MV-4-11 (cell line): ENCODE results near the gene DAGLA.

Experiments
- DNase-seq: peaks from one replicate; lab custom pipeline; 2025; lab: John Stamatoyannopoulos, UW

DAGLA gene

DNA sequence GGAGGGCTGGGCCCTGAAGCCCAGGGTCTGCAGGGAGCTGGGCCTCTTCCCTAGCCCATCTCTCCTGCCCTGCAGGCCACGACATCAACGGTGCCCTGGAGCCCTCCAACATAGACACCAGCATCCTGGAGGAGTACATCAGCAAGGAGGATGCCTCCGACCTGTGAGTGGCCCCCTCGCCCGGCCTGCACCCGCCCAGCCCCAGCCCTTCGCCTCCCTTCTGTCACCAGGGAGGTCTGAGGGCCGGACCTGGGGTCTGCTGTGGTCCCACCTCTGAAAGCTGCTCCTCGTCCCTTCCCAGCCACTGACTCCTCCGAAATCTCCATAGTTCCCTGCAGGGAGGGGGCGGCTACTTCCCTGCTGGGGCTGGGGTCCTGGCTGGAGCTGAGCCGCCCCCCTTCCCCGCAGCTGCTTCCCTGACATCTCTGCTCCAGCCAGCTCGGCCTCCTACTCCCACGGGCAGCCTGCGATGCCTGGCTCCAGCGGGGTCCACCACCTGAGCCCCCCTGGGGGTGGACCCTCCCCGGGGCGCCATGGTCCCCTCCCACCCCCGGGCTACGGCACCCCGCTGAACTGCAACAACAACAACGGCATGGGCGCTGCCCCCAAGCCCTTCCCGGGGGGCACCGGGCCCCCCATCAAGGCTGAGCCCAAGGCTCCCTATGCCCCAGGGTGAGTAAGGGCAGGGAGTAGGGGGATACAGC lies 85.5 kb downstream of the DAGLA start:
- no peak for DNase-seq

DNA sequence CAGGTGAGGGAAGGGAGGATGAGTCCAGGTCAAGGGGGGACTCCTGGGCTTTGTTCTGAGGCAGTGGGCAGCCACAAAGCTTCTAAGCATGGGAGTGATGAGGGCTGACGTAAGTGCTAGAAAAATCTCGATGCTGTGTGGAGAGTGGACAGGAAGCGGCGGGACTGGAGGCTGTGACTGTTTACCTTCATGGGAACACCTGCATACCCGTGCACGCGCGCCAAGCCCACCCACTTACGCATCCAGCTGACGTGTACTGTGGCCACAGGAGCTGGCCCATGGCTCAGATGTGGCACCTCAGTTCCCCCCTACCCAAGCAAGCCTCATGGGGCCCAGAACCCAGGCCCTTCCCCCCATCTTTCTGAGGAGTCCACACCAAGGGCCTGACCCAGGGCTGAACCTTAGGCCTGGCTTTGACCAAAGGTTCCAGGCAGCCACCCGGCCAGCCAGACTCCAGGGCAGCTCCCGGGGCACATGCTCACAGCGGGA lies 86.2 kb downstream of the DAGLA start:
- DNase-seq, result no peak

DNA sequence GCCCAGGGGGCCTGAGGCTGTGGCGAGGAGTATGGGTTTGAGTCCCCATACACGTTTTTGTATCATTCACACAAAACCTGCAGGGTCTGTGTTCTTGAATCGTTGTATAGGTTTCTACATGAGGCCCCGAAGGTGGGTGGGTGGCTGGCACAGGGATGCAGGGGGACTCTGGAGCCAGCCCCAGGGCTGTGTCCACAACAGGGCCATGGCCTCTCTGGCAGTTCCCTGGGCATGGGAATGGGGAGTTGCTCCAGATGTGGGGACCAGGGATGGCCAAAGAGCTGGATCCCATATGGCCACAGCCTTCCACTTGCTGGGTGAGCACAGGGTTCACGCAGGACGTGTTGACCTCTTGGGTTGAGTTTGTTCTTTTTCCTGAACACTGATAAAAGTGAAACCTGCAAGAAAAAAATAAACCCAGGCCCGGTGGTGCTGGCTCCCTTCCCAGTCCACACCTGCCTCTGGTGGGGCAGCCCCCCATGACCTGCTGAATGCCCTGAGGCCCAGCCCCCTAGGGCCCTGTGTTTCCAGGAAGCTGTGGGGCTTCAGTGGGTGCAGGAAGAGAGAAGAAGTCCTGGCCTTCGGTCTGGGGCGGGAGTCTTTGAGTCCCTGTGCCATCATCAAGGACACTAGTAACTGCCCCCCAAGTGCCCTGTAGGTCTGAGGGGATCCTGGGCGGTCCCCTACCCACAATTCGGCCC lies 88.3 kb downstream of the DAGLA start:
- no peak for DNase-seq

DNA sequence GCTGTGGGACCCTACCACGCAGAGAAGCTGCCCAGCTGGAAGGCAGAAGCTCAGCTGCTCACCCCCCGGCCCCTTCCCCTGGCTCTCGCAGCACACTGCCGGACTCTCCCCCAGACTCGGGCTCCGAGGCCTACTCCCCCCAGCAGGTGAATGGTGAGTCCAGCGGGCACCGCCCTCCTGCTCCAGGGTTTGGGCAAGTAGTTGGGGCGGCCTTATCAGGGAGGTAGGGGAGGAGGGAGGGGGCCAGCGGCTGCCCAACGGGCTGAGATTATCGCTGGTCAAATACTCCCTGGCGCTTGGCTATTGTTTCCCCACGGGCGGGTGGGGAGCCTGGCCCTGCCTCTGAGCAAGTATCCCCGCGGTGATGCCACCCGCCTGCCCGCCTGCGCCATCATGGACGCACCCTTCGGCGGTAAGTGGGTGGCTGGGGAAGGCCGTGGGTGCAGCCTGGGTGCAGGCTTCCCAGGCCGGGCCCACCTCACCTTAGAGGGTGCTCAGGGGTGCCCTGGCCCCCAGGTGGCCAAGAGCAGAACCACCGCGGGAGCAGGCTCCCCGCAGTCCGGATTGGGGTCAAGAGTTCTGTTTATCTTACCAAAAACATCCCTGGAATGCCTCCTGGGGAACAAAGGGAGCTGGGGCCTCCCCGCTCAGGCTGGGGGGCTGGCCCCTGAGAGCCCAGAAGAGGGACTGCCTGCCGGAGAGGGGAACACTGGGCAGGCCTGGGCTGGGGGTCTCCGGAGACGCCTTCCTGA lies 89.2 kb downstream of the DAGLA start:
- DNase-seq, result no peak

DNA sequence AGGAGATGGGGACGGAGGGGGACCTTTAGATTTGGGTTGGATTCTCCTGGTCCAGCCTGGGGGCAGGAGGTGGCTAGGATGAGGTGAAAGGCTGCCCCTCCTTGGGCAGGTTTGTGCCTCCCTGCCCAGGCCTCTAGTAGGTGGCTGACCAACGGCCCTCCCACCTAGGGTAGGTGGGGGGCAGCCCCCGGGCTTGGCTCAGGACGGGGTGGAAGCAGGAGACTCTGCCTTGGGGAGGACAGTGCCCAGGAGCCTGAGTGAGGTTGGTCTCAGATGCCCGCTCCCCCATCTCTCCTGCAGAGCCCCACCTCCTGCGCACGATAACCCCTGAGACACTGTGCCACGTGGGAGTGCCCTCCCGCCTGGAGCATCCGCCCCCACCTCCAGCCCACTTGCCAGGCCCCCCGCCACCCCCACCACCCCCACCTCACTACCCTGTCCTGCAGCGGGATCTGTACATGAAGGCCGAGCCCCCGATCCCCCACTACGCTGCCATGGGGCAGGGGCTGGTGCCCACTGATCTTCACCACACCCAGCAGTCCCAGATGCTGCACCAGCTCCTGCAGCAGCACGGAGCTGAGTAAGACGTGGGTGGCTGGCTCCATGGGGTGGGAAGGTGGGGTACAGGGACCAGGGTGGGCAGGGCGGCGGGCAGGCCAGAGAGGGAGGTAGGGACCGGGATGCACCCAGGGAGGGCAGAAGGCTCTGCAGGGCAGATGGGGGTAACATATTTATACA lies 89.9 kb downstream of the DAGLA start:
- no peak for DNase-seq

DNA sequence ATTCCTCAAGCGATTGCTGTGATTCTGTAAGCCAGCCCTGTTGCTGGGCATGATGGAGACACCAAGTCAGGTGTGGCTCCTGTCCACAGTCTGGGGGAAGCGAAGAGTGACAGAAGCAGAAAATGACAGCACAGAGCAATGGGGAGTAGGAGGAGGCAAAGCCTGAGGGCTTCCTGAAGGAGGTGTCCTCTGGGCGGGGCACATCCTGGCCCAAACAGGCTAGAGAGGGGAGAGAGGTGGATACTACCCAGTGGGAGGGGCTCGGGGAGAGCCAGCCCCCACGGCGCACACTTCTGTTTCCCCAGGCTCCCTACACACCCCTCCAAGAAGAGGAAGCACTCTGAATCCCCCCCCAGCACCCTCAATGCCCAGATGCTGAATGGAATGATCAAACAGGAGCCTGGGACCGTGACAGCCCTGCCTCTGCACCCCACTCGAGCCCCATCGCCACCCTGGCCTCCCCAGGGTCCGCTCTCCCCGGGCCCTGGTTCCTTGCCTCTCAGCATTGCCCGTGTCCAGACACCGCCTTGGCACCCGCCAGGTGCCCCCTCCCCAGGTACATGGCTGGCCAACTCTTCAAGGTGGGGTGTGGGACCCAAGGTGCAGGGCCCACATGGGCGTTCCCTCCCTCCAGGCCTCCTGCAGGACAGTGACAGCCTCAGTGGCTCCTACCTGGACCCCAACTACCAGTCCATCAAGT lies 91.2 kb downstream of the DAGLA start:
- DNase-seq, result no peak

DNA sequence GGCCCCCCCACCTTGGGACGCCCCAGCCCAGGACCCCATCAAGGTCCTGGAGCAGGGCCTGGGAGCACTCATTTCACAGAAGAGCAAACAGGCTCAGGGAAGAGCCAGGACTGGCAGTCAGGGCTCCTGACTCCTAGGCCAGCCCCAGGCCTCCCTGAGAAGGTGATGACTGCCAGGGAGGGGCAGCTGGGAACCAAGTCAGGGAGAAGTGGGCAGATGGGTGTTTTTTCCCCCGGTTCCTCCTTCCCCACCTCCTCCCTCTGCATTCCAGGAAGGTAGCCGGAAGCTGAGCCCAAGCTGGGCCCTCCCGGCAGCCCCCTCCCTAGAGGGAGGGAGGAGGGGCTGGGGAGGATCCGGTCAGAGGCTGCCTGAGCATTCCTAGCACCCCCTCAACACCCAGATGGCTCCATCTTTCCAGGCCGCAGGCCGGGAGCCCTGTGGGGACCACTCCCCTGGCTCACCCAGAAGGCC lies 91.8 kb downstream of the DAGLA start:
- no peak for DNase-seq

DNA sequence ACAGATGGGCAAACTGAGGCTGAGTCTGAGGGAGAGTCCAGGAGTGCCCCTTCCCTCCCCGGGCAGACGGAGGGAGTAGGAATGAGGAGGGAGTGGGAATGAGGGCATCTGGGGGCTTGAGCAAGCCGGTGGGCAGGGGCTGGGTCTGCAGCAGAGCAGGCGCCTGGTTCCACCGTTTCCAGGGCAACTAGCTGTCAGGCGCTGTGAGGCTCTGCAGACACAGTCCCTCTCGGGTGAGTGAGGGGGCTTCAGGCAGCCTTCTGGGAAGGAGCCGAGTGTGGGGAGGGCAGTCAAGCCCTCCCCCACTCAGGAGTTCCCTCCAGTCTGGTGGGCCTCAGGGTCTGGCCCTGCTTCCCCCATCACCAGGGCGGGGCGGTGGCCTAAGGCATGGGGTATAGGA lies 93.2 kb downstream of the DAGLA start:
- DNase-seq, result no peak

DNA sequence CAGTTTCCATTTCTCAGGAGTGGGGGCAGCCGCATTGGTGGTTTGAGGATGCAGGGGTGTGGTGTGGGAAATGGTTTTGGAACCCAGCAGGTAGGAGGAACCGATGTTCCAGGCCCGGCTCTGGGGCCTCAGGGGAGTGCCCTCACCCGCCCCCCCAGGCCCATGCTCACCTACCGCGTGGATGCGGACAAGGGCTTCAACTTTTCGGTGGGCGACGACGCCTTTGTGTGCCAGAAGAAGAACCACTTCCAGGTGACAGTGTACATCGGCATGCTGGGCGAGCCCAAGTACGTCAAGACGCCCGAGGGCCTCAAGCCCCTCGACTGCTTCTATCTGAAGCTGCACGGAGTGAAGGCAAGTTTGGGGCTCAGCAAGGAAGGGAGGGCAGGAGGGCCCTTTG lies 93.6 kb downstream of the DAGLA start:
- DNase-seq, result no peak

DNA sequence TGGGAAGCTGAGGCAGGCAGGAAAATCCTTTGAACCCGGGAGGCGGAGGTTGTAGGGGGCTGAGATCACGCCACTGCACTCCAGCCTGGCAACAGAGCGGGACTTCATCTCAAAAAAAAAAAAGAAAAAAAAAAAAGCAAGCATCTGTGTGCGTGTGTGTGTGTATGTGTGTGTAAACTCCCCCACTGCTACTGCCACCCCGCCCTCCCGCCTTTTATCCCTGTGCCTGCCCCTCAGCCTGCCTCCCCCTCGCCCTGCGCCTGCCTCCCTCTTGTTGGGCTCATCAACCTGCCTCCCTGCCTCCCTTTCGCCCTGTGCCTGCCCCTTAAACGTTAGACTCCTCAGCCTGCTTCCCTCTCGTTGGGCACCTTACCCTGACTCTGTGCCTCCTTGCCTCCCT lies 94.2 kb downstream of the DAGLA start:
- DNase-seq, result no peak

DNA sequence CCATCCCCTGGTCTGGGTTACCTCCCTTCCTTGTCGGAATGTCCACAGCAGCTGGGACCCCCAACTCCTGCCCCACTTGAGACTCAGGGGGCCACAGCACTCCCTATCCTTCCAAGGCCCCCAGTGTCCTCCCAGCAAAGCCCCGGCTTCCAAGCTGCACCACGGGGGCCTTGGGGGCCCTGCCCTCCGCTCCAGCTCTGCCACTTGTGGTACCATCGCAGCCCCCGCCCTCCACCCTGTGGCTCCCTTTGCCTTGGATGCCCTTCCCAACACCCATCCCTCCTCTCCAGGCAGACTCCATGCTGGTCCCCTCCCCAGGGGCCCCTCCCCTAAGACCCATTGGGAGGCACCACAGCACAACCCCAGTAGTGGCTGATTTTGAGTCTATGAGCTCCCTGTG lies 94.9 kb downstream of the DAGLA start:
- DNase-seq, result no peak

DNA sequence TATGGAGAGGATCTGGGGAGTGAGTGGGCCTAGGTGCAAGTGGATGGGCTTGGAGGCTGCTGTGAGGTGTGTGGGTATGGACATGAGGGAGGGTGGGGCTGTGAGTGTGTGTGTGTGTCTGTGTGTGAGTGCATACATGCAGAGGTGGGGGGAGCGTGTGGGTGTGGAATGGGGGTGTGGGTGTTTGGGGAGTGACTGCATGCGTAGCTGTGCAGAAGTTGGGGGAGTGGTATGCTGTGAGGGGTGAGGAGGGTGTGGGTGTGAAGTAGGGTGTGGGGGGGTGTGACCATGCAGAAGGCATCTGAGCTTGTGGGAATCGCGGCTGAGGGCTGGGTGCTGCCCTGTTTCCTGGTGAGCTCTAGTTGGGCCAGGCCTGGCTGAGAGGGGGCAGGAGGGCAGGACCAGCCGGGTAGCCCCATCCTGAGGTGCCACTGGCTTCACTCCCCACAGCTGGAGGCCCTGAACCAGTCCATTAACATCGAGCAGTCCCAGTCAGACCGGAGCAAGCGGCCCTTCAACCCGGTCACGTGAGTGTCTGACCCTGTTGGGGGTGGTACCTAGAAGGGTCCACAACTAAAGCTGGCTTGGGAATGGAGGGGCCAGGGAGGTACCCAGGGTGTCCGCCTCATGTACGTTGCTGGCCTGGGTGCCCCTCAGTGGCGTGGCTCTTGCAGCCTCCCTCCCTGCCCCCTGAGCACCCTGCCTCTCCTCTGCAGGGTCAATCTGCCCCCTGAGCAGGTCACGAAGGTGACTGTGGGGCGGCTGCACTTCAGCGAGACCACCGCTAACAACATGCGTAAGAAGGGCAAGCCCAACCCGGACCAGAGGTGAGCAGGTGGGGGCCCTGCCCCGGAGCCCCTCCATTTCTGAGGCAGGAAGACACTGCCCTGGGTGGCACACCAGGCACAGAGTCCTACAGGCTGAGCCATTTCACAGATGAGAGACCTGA lies 95.7 kb downstream of the DAGLA start:
- no peak for DNase-seq

DNA sequence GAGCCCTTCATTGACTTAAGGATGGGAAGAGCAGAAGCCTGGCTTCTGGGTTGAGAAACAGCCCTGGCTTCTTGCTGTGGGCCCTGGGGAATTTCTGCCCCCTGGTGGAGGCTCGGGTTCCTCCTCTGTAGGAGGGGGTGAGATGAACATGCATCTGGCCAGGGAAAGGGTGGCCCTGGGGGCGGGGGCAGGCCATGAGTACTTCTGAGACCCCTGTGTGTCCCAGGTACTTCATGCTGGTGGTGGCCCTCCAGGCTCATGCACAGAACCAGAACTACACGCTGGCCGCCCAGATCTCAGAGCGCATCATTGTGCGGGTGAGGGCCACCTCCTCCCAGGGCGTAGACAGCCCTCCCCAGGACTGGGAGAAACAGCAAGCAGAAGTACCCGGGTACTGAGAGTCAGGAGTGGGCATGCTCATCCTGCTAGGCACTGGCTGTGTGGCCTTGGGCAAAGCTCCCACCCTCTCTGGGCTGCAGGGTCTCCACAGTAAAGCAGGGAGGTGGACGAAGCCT lies 96.4 kb downstream of the DAGLA start:
- DNase-seq, result peak; percentile 67

DNA sequence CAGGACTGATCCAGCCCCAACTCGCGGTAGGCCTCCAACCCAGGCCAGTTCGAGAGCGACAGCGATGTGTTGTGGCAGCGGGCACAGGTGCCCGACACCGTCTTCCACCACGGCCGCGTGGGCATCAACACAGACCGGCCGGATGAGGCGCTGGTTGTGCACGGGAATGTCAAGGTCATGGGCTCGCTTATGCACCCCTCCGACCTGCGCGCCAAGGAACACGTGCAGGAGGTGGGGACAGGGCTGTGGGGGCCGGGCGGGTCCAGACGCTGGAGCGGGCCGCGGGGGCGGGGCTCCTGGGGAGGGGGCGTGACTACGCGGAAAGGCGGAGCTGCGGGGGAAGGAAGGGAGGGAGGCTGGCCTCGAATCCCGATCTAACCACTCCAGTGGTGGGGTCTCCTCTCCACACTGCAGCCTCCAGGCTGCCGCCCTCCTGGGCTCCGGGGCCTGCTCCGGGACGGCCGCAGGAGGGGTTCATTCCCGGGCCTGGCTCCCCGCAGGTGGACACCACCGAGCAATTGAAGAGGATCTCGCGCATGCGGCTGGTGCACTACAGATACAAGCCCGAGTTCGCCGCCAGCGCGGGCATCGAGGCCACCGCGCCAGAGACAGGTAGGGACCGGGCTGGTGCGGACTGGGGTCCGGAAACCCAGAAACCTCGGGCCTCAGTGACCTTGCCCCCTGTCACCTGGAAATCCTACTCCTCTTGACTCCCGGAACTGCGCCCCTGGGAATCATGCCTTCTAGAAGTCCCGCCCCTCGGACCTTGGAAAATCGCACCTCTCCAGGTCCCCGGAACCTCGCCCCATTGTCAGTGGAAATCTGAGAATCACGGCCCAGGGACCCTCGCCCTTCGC lies 97.3 kb downstream of the DAGLA start:
- no peak for DNase-seq

DNA sequence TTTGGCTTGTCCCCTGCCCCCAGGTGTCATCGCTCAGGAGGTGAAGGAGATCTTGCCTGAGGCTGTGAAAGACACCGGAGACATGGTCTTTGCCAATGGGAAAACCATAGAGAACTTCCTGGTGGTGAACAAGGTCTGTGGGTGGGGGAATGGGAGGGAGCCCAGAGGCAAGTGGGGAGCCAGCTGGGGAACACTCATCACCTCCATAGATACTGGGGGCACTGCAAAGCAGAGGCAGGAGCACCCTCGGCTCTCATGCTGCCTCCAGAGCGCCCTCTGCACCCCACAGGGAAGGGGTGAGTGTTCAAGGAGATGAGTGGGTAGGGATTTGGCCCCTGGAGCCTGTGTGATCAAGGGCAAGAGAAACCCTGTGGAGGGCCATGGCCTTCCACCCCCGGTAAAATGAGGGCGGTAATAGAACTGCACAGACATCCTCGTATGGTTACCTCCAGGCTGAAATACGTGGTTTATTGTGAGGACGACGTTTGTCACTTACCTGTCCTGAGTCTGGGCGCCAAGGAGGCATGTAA lies 98.2 kb downstream of the DAGLA start:
- no peak for DNase-seq

DNA sequence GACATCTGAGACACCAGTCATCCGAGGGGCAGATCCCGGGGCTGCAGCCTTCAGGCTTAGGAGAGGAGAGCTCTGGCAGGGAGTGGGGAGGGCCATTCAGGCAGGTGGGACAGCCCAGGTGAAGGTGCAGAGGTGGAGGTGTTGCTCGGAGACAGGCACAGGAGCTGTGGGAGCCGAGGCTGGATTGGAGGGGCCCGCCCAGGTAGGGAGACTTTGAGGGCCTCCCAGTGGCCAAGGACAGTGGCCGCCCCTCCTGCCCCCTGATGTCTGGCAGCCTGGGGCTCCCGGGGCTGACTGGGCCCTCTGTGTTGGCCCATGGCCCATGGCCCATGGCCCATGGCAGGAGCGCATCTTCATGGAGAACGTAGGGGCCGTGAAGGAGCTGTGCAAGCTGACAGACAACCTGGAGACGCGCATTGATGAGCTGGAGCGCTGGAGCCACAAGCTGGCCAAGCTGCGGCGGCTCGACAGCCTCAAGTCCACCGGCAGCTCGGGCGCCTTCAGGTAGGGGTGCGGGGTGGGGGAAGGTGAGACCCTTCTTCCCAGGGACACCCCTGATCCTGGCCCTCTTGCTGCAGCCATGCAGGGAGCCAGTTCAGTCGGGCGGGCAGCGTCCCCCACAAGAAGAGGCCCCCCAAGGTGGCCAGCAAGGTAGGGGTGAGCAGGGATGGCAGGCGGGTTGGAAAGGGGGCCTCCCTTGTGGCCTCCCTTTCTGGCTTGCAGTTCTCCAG lies 98.9 kb downstream of the DAGLA start:
- no peak for DNase-seq

DNA sequence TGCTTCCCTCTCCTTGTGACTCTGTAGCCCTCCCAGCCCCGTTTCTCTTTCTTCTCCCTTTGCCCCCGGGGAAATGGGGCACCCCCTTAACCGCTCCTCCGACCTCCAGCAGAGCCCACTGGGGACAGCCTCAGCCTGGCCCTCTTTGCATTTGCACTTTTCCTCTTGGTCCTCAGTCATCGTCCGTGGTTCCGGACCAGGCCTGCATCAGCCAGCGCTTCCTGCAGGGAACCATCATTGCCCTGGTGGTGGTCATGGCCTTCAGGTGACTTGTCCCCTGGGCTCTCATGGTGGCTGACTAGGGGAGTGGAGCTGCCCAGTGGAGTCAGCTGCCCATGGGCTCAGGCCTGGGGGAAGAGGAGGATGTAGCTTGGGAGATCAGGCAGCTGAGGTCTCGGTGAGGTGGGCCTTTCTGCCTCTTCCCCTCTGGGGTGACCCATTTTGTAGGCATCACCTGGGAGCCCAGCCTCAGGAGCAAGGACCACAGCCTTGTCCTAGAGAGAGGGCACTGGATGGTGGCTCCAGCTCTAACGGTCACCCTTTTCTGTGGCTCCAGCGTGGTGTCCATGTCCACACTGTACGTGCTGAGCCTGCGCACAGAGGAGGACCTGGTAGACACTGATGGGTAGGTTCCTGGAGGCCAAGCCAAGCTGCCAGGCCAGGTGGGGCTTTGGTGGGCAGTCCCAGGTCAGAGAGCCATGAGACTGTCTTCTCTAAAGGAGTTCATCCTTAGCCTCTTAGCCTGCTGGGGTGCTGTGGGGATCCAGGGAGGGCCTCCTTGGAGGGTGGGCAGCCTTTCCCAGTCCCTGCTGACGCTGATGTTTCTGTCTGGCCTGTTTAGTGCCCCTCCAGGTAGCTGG lies 99.7 kb downstream of the DAGLA start:
- DNase-seq, result no peak
